Hepatocyte (in vitro differentiated cells): ENCODE measurements around the gene NEXN. TPM values are rescaled to one million over a fixed set of nuclear protein-coding genes. Genes with fewer than 3 reads are reported as not detected.

Source experiments
- DNase-seq: peaks from one replicate; pipeline ENCODE4 v3.0.0-alpha.2; 2016; ENCODE audit warnings: low spot score
- H2AFZ ChIP-seq: fragments of 200-600 bp; sonication (generic); 2 replicates; pipeline ENCODE4 v1.6.0; 2016; ENCODE audit warnings: antibody characterized with exemption, mild to moderate bottlenecking
- H3K27ac ChIP-seq: fragments of 200-600 bp; sonication (generic); 2 replicates; pipeline ENCODE4 v1.5.1; 2016; ENCODE audit warnings: mild to moderate bottlenecking
- H3K27me3 ChIP-seq: fragments of 200-600 bp; sonication (generic); 2 replicates; pipeline ENCODE4 v1.6.1; 2016
- H3K36me3 ChIP-seq: fragments of 200-600 bp; sonication (generic); replicated peaks from 2 replicates; pipeline ENCODE4 v1.5.1; 2016; ENCODE audit warnings: low read depth; ENCODE audit not compliant: insufficient read depth
- H3K4me1 ChIP-seq: fragments of 200-600 bp; sonication (generic); 2 replicates; pipeline ENCODE4 v1.5.1; 2016; ENCODE audit warnings: mild to moderate bottlenecking, moderate library complexity; ENCODE audit not compliant: insufficient read depth
- H3K4me2 ChIP-seq: fragments of 200-600 bp; sonication (generic); 2 replicates; pipeline ENCODE4 v1.6.0; 2016
- H3K4me3 ChIP-seq: fragments of 200-600 bp; sonication (generic); 2 replicates; pipeline ENCODE4 v1.5.1; 2016; ENCODE audit warnings: mild to moderate bottlenecking
- H3K79me2 ChIP-seq: fragments of 200-600 bp; sonication (generic); 2 replicates; pipeline ENCODE4 v1.6.0; 2017; ENCODE audit warnings: mild to moderate bottlenecking
- H3K9me2 ChIP-seq: fragments of 200-600 bp; sonication (generic); replicated peaks from 2 replicates; pipeline ENCODE4 v1.6.0; 2017; ENCODE audit warnings: mild to moderate bottlenecking; ENCODE audit not compliant: insufficient read depth
- H3K9me3 ChIP-seq: fragments of 200-600 bp; sonication (generic); 2 replicates; pipeline ENCODE4 v1.5.1; 2016; ENCODE audit warnings: low read depth, mild to moderate bottlenecking
- H4K20me1 ChIP-seq: fragments of 200-600 bp; sonication (generic); 2 replicates; pipeline ENCODE4 v1.6.0; 2016; ENCODE audit warnings: mild to moderate bottlenecking; ENCODE audit not compliant: insufficient read depth, poor library complexity, severe bottlenecking
- CTCF ChIP-seq: fragments of 200-600 bp; sonication (generic); IDR thresholded peaks from 2 replicates; pipeline ENCODE4 v1.5.1; 2016; ENCODE audit warnings: antibody characterized with exemption, mild to moderate bottlenecking; ENCODE audit not compliant: poor library complexity
- EZH2 ChIP-seq: fragments of 200-600 bp; sonication (generic); IDR thresholded peaks from 2 replicates; pipeline ENCODE4 v1.6.1; 2016; ENCODE audit warnings: antibody characterized with exemption, mild to moderate bottlenecking, borderline replicate concordance
- EZH2phosphoT487 ChIP-seq: fragments of 200-600 bp; sonication (generic); IDR thresholded peaks from one replicate; pipeline ENCODE4 v1.6.1; 2018; ENCODE audit warnings: antibody characterized with exemption, mild to moderate bottlenecking, low read depth, moderate library complexity; ENCODE audit not compliant: unreplicated experiment, severe bottlenecking
- WGBS: methylation state at CpG from one replicate; pipeline ENCODE4 v1.1.6; 2016; ENCODE audit warnings: low lambda C conversion rate; ENCODE audit errors: missing lambda C conversion rate; 5-methylcytosine and 5-hydroxymethylcytosine counted together
- polyA plus RNA-seq: library from polyadenylated mRNA; unstranded; fragments of >200 nt; fragmentation: Nextera tagmentation; extraction: Ambion mirVana; gene quantifications from 2 replicates; pipeline ENCODE4 v1.2.1, GENCODE V29; 2016
- total RNA-seq: library from RNA; depleted of rRNA; stranded (reverse); fragments of >200 nt; gene quantifications from 2 replicates; pipeline ENCODE4 v1.2.3, GENCODE V29; 2014

NEXN gene
- total and polyA plus RNA-seq, 2 experiments from 2014 or later = 5.1 to 11.5 TPM

- H3K4me3 ChIP-seq = no peak overlapping the region
- DNase-seq = no peak
- no peak for TF ChIP-seq EZH2
- no peak for TF ChIP-seq CTCF
- no peak for TF ChIP-seq EZH2phosphoT487
- H3K4me2 ChIP-seq = no peak overlapping the region
- peaks cover 12% of the 10 kb centered on the region for H4K20me1 ChIP-seq
- no peaks in the 10 kb centered on the region for H3K36me3 ChIP-seq
- H3K27ac ChIP-seq = no peak overlapping the region
- H3K9me2 ChIP-seq = no peaks in the 10 kb centered on the region
- no peak overlapping the region for H2AFZ ChIP-seq
- no peaks in the 10 kb centered on the region for H3K9me3 ChIP-seq
- 96% methylated on average over 2 of the region's 2 CpGs for WGBS
- H3K27me3 ChIP-seq = no peaks in the 10 kb centered on the region
- no peaks in the 10 kb centered on the region for H3K4me1 ChIP-seq
- peaks cover 8% of the 10 kb centered on the region for H3K79me2 ChIP-seq
Measured at GRCh38 chr1:77945345-77945744, 56.9 kb downstream of the NEXN start.

DNA sequence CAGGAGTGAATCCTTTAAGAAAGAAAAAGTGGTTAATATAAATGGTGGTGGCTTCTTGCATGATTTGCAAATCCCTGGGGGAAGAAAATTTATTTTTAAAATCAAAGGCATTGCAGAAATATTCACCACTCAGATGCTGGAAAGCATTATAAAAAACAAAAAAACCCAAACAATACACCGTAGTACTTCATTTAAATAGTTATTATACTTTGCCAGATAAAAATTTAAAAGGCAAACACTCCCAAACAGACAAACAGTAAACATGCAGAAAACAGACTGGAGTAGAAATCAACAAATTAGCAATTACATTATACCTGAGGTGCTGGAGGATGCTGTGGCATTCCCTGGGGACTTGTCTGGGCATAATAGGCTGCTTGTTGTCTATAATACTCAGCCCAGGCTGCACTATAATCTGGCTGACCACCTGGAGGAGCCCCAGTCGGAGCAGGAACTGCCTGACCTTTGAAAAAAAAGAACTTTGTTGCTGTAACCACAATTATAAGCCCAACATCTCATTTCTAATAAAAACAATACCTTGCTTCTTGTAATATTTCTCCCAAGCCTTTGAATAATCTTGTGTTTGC, 60.5 kb downstream of the NEXN start:
- WGBS = 70% methylated on average over 2 of the region's 2 CpGs
- no peak overlapping the region for H3K27ac ChIP-seq
- DNase-seq = peak; percentile 7
- H4K20me1 ChIP-seq = peaks cover 12% of the 10 kb centered on the region
- H3K9me3 ChIP-seq = no peaks in the 10 kb centered on the region
- H3K4me2 ChIP-seq = no peak overlapping the region
- H3K4me1 ChIP-seq = no peaks in the 10 kb centered on the region
- H3K79me2 ChIP-seq = peaks cover 36% of the 10 kb centered on the region
- TF ChIP-seq EZH2 (no peak), CTCF (peak; percentile 14)
- no peaks in the 10 kb centered on the region for H3K9me2 ChIP-seq
- H3K36me3 ChIP-seq = no peaks in the 10 kb centered on the region
- H3K27me3 ChIP-seq = no peaks in the 10 kb centered on the region
- H2AFZ ChIP-seq = no peak overlapping the region
- H3K4me3 ChIP-seq = no peak overlapping the region

GRCh38 chr1:77950873-77951272, 62.4 kb downstream of the NEXN start:
- no peaks in the 10 kb centered on the region for H3K4me1 ChIP-seq
- no peak overlapping the region for H3K27ac ChIP-seq
- peaks cover 43% of the 10 kb centered on the region for H3K79me2 ChIP-seq
- H3K9me2 ChIP-seq = no peaks in the 10 kb centered on the region
- peaks cover 18% of the 10 kb centered on the region for H4K20me1 ChIP-seq
- H3K9me3 ChIP-seq = no peaks in the 10 kb centered on the region
- no peak for DNase-seq
- no peaks in the 10 kb centered on the region for H3K27me3 ChIP-seq
- H3K4me2 ChIP-seq = no peak overlapping the region
- no peak overlapping the region for H2AFZ ChIP-seq
- no peak for TF ChIP-seq CTCF
- TF ChIP-seq EZH2phosphoT487 = no peak
- TF ChIP-seq EZH2 = no peak
- no peaks in the 10 kb centered on the region for H3K36me3 ChIP-seq
- no peak overlapping the region for H3K4me3 ChIP-seq

DNA sequence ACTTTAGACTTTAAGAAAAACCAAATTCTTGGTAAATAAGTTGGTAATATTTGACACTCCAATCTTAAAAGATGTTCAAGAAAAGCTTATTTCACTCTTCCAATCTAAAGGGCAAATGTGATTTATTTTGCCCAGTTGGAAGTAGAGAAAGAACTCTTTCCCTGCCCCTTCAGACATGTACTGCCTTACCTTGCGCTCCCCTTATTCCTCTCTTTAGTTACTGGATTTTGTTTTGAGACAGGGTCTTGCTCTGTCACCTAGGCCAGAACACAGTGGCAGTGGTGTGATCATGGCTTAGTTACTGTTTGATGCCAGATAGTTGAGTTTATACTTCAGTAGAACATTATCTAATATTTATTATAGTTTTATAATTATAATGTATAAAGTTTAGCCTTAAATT, 62.9 kb downstream of the NEXN start:
- WGBS = 100% methylated on average over 1 of the region's 1 CpG
- Histone ChIP-seq H3K4me2 (no peak overlapping the region), H3K4me1 (no peaks in the 10 kb centered on the region), H2AFZ (no peak overlapping the region), H3K36me3 (no peaks in the 10 kb centered on the region), H3K9me2 (no peaks in the 10 kb centered on the region), H4K20me1 (peaks cover 21% of the 10 kb centered on the region), H3K79me2 (peaks cover 45% of the 10 kb centered on the region), H3K4me3 (no peak overlapping the region), H3K27ac (no peak overlapping the region), H3K27me3 (no peaks in the 10 kb centered on the region), H3K9me3 (no peaks in the 10 kb centered on the region)
- DNase-seq = no peak
- TF ChIP-seq EZH2phosphoT487 = no peak
- no peak for TF ChIP-seq EZH2
- no peak for TF ChIP-seq CTCF
